Kidney (tissue), 14 donors: ENCODE data around the gene GRIK1. TPM values are rescaled to one million over a fixed set of nuclear protein-coding genes. Genes with fewer than 3 reads are reported as not detected.

Experiments
- DNase-seq, 5 donors: peaks; one replicate each; pipeline ENCODE4 v3.0.0-alpha.2; 2013 to 2020
- FAIRE-seq: peaks from 2 replicates; lab custom pipeline; 2012; peaks lifted over from hg19 to GRCh38; lab: Jason Lieb, UNC
- H3K27ac ChIP-seq, 2 donors: one replicate each; pipeline ENCODE4 v1.7.0; 2013; ENCODE audit warnings: low read depth in 2 of 2, low read length in 2 of 2, inconsistent platforms in 1 of 2
- H3K27me3 ChIP-seq: one replicate; pipeline ENCODE4 v1.7.1; 2013; ENCODE audit warnings: low read length, inconsistent platforms; ENCODE audit not compliant: control insufficient read depth, insufficient read depth
- H3K36me3 ChIP-seq, 3 donors: one replicate each; pipeline versions ENCODE4 v1.7.0 to v1.7.1; 2013; ENCODE audit warnings: low read length in 3 of 3, control low read depth in 1 of 3, inconsistent platforms in 1 of 3; ENCODE audit not compliant: insufficient read depth in 3 of 3, control insufficient read depth in 2 of 3
- H3K4me1 ChIP-seq, 3 donors: one replicate each; pipeline versions ENCODE4 v1.7.0 to v1.7.1; 2013; ENCODE audit warnings: low read length in 3 of 3, inconsistent platforms in 1 of 3, low read depth in 1 of 3; ENCODE audit not compliant: control insufficient read depth in 2 of 3, insufficient read depth in 2 of 3
- H3K4me3 ChIP-seq, 3 donors: one replicate each; pipeline versions ENCODE4 v1.7.0 to v1.8.1; 2013; ENCODE audit warnings: low read length in 3 of 3, control low read depth in 1 of 3, inconsistent platforms in 1 of 3
- H3K9ac ChIP-seq, 3 donors: one replicate each; pipeline versions ENCODE4 v1.7.0 to v1.7.1; 2013; ENCODE audit warnings: low read length in 3 of 3, control low read depth in 1 of 3, inconsistent platforms in 1 of 3
- H3K9me3 ChIP-seq, 3 donors: one replicate each; pipeline versions ENCODE4 v1.7.0 to v1.7.1; 2013; ENCODE audit warnings: low read length in 3 of 3, control low read depth in 1 of 3, inconsistent platforms in 1 of 3; ENCODE audit not compliant: control insufficient read depth in 2 of 3, insufficient read depth in 1 of 3
- CTCF ChIP-seq: IDR thresholded peaks from 3 replicates; pipeline ENCODE4 v1.5.1; 2012; ENCODE audit warnings: mild to moderate bottlenecking, moderate library complexity, borderline replicate concordance; ENCODE audit not compliant: insufficient read depth; ENCODE audit errors: extremely low read depth
- intact Hi-C: fragments of 100-400 bp; cut with DNase I; formaldehyde crosslinking; loops from one replicate; pipeline ENCODE4 v1.11.1; 2022
- polyA plus RNA-seq: library from polyadenylated mRNA; stranded (reverse); fragments of 350-450 nt; fragmentation: Illumina TruSeq; extraction: RNeasy Lipid Tissue Mini Kit (QIAGEN cat#74804); gene quantifications from one replicate; pipeline ENCODE4 v1.2.3, GENCODE V29; 2014; ENCODE audit warnings: low read depth, low replicate concordance; ENCODE audit not compliant: insufficient read depth
- total RNA-seq: library from RNA; stranded (reverse); fragmentation: NEBNext Ultra II Directional; extraction: Animal tissue kit (Norgen Biotek cat#: 25700); gene quantifications from one replicate; pipeline ENCODE4 v1.2.1, GENCODE V29; 2021
- donor health status: control.
- donor health status: control.
- donor health status: control.
- donor health status: control.
- donor health status: control.
- donor health status: DM: yes; HTN: yes; CAD: no.
- donor health status: Normal renal cell carcinoma (clear cell type).

Gene GRIK1
- total and polyA plus RNA-seq, 2 donors from 2014 or later, result not detected

- DNase-seq, result no peak
- no peak for FAIRE-seq
- Histone ChIP-seq H3K4me1 (no peaks in the 10 kb centered on the region), H3K27me3 (no peaks in the 10 kb centered on the region), H3K27ac (no peak overlapping the region), H3K36me3 (no peaks in the 10 kb centered on the region), H3K4me3 (no peak overlapping the region), H3K9me3 (no peaks in the 10 kb centered on the region), H3K9ac (no peak overlapping the region)
- no peak for TF ChIP-seq CTCF
- intact Hi-C loops, result no loop called here
Measured at GRCh38 chr21:29557200-29557599, 382.6 kb downstream of the GRIK1 start.

DNA sequence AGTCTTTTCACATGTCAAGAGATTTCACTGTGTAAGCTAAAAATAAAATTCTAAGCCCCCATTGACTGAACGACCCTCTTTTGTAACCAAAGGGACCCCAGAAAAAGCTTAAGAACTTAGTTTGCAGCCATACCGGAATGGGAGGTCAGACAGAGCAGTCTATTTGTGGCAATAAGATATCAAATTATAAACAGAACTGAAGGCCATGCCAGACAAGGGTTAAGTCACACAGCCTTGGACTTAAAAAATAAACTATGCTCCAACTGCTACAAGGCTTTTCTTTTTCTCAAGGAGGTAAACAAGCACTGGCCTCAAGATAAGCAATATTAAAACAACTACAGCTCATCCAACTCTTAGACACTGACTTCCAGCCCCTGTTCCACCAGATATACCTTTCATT lies 384.2 kb downstream of the GRIK1 start:
- intact Hi-C loops, result no loop called here
- DNase-seq (no peak), FAIRE-seq (no peak)
- Histone ChIP-seq H3K27me3 (no peaks in the 10 kb centered on the region), H3K36me3 (no peaks in the 10 kb centered on the region), H3K9ac (no peak overlapping the region), H3K27ac (no peak overlapping the region), H3K4me1 (no peaks in the 10 kb centered on the region), H3K4me3 (no peak overlapping the region), H3K9me3 (no peaks in the 10 kb centered on the region)
- TF ChIP-seq CTCF, result no peak

GRCh38 chr21:29550205-29550604 lies 389.6 kb downstream of the GRIK1 start:
- H3K9me3 ChIP-seq, result no peaks in the 10 kb centered on the region
- H3K27me3 ChIP-seq, result no peaks in the 10 kb centered on the region
- intact Hi-C loops, result no loop called here
- no peaks in the 10 kb centered on the region for H3K4me1 ChIP-seq
- no peak overlapping the region for H3K27ac ChIP-seq
- H3K36me3 ChIP-seq, result no peaks in the 10 kb centered on the region
- FAIRE-seq, result no peak
- no peak overlapping the region for H3K9ac ChIP-seq
- TF ChIP-seq CTCF, result no peak
- no peak overlapping the region for H3K4me3 ChIP-seq
- no peak for DNase-seq

GRCh38 chr21:29549614-29550013 lies 390.2 kb downstream of the GRIK1 start:
- H3K36me3 ChIP-seq, result no peaks in the 10 kb centered on the region
- DNase-seq, result no peak
- H3K9ac ChIP-seq, result no peak overlapping the region
- FAIRE-seq, result no peak
- H3K4me1 ChIP-seq, result no peaks in the 10 kb centered on the region
- no peak for TF ChIP-seq CTCF
- no peak overlapping the region for H3K4me3 ChIP-seq
- H3K27me3 ChIP-seq, result no peaks in the 10 kb centered on the region
- H3K9me3 ChIP-seq, result no peaks in the 10 kb centered on the region
- intact Hi-C loops, result no loop called here
- H3K27ac ChIP-seq, result no peak overlapping the region
